Raji (cell line): ENCODE data around the gene SLC6A2.

Experiments
- POLR2A ChIP-seq: IDR thresholded peaks from 2 replicates; pipeline ENCODE4 v1.6.1; 2011; ENCODE audit warnings: low read depth, low read length, control low read depth; ENCODE audit not compliant: insufficient read depth

The SLC6A2 gene

DNA sequence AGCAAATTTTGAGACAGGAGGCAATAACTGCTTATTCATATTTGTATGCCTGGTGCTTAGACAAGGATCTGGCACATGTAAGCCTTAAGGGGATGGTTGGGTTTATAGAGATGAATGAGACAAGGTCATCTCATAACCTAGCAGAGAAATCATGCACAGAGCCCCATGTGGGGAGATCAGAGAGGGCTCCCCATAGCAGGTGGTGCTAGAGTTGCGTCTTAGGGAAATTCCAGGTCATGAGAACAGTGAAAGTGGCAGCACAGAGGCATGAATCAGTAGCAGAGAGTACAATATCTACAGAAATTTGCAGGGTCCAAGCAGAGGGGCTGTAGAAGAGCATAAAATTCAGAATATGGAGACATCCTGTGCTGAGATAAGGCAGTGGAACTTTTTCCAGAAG, 57.3 kb downstream of the SLC6A2 start:
- no peak for TF ChIP-seq POLR2A

- no peak for TF ChIP-seq POLR2A
Measured at GRCh38 chr16:55717326-55717725, 61.5 kb downstream of the SLC6A2 start.

- no peak for TF ChIP-seq POLR2A
Measured at GRCh38 chr16:55725055-55725777, 69.4 kb downstream of the SLC6A2 start.

- no peak for TF ChIP-seq POLR2A
Measured at GRCh38 chr16:55728797-55729196, 73.0 kb downstream of the SLC6A2 start.

DNA sequence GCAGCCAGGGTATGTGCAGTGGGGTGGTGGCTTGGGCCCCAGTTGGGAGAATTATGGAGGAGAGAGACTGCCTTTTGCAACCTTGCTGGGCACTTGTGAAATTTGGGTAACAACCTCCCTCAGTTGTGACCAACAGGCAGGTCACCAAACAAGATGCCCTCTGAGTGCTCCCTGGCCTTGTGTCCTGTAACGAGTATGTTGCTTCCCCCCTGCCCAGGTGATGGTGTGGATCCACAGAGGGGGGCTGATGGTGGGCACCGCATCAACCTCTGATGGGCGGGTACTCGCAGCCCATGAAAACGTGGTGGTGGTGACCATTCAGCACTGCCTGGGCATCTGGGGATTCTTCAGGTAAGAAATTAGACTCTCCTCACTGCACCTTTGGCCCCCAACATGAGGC, 74.3 kb downstream of the SLC6A2 start:
- TF ChIP-seq POLR2A, result no peak

DNA sequence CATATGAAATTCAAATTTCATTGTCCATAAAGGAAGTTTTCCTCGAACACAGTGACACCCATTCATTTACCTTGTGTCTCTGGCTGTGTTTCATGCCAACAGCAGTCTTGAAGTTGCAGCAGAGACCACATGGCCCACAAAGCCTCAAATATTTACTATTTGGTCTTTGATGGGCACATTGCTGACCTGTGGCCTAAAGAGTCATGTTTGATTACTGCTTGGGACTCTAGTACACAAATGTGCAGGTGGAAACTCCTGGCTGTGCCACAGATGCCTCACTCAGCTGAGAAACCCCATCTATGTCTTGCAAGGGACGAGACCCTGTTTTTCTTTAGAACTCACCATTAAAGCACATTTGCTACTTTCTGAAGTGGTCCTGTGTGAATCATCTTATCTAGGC, 76.7 kb downstream of the SLC6A2 start:
- TF ChIP-seq POLR2A, result no peak

DNA sequence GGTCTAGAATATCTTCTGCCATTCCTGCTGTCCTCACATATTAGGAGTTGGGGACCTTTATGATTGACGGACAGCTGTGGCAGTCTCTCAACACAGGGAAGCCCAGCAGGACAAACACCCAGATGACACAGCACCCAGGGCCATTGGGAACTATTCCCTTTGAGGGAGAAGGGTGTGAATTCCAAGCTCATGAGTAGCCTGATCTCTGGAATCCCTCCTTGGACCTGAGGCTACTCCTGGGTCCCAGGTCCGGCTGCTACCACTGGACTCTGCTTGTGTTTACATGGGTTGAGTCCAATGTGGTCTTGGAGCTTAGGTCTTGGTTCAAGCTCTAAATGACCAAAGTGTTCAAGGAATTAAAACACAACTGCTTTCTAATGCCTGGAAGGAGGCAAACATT, 78.9 kb downstream of the SLC6A2 start:
- TF ChIP-seq POLR2A, result no peak

- TF ChIP-seq POLR2A, result no peak
Measured at GRCh38 chr16:55735120-55735781, 79.5 kb downstream of the SLC6A2 start.

GRCh38 chr16:55736671-55737070, 80.9 kb downstream of the SLC6A2 start:
- no peak for TF ChIP-seq POLR2A

- TF ChIP-seq POLR2A, result no peak
Measured at GRCh38 chr16:55737318-55737717, 81.5 kb downstream of the SLC6A2 start.

- no peak for TF ChIP-seq POLR2A
Measured at GRCh38 chr16:55737966-55738365, 82.2 kb downstream of the SLC6A2 start.

GRCh38 chr16:55746081-55746480, 90.3 kb downstream of the SLC6A2 start:
- TF ChIP-seq POLR2A, result no peak

DNA sequence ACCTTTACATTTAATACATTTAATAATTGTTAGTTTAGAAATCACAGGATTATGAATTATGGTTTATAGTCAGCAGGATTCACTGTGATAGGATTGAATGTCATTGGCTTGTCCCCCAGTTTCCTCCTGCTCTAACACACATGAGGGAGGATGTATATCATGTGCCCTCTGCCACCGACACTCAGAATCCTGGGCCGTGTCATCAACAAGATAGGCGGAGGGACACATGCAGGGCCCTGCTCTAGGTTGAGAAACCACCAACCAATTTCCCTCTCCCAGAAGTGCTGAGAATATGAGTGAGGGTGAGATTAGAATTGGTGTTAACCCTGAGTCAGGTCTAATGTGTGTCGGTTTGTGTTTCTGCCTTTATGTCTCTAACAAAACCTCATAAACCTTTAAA, 92.0 kb downstream of the SLC6A2 start:
- no peak for TF ChIP-seq POLR2A
